ENCODE measurements around the gene MALT1. TPM values are rescaled to one million over a fixed set of nuclear protein-coding genes. Genes with fewer than 3 reads are reported as not detected.
"Not testable (repeated sequence)": the region's sequence is repeated elsewhere in the genome, so short reads cannot be mapped to it uniquely, and the experiment has no call there.

Gene MALT1
- polyA plus RNA-seq, 4 donors = 24.6 to 40.9 (median 30.6) TPM

DNA sequence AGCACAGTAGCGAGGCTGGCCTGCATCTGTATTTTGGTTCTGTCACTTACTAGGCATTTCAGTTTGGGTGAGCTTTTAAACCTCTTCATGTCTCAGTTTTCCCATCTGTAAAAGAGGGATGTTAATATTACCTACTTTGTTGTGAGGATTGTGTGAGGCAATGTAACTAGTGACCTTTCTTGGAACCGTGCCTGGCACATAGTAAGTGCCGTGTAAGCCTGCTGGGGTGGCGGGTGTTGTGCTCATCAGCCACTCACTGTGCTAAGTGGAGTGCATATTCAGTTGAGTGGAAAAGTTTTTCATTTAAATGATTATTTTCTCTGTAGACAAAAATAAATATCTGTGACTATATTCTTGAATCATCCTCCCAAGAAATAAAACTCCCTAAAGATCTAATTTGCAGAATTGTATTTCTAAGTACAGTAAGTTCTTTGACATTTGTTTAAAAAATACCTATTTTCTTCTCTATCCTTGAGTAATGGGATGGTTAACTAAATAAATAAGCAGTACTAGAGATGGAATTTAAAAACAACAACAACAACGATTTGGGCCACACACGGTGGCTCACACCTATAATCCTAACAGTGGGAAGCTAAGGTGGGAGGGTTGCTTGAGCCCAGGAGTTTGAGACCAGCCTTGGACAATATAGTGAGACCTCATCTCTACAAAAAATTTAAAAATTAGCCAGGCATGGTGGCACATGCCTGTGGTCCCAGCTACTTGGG lies 56.7 kb downstream of the MALT1 start:
- DNase-seq (ENCODE audit: low read depth in 4 of 4, low spot score in 2 of 4) = peak in 1 of 4 donors; percentile 4

DNA sequence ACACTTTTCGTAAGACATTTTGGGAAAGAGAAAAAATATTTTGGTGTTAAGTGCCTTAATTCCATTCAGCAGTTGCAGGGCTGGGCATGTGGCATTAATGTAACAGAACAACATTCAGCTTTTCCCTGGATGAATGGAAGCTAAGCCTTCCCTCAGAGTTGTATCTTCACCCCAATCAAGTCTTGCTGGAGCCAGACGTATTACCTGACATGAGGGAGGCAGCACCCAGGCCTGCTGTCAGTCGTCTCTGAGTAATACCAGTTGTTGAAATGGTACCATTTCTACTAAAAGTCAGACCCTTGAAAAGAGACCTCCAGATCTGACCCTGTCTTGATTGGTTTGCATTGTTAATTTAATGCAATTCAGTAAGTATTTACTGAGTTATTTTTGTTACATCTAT lies 57.5 kb downstream of the MALT1 start:
- no peak for DNase-seq (ENCODE audit: low read depth in 4 of 4, low spot score in 2 of 4)

DNA sequence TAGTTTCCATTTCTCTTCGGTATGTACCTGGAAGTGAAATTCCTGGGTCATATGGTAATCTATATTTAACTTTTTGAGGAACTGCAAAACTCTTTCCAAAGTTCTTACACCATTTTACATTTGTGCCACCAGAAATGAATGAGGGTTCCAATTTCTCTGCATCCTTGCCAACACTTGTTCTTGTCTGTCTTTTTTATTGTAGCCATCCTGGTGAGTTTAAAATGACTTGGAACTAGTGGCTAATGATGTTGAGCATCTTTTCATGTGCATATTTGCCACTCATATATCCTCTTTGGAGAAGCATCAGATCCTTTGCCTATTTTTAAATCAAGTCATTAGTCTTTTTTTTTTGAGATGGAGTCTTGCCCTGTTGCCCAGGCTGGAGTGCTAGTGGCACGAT lies 59.4 kb downstream of the MALT1 start:
- no peak for DNase-seq (ENCODE audit: low read depth in 4 of 4, low spot score in 2 of 4)

DNA sequence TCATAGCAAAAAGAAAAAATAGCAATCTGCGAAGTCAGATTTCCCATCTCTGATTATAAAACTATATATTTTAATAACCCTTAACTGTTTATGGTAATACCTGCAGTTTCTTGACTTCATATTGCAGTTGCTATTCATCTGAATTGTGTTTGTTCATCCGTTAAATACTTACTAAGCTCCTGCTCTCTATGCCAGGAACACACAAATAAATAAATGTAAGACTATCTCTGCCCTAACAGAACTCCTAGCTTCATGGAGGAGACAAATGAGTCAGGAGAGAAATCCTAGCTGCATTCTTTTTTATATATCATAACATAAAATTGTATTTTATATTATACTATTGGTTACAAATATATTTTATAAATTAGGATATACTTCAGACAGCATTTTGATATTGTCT lies 61.2 kb downstream of the MALT1 start:
- no peak for DNase-seq (ENCODE audit: low read depth in 4 of 4, low spot score in 2 of 4)

DNA sequence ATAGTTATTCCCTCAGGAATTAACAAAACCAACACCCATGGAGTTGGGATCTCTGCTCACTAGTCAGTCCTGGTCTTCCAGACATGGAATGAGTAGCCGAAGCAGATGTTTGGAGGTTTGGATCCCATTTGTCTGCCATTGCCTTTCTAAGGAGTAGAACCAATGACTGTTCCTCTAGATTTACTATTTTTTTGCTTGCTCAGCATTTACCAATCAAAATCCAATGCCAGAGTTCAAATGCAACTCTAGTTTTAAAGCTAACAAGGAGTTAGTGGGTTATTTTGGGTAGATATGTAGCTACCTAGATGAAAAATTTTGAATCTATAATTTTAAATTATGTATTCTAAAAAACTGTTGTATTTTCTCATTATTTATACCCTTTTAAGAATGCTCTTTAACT lies 62.6 kb downstream of the MALT1 start:
- DNase-seq (ENCODE audit: low read depth in 4 of 4, low spot score in 2 of 4) = no peak

DNA sequence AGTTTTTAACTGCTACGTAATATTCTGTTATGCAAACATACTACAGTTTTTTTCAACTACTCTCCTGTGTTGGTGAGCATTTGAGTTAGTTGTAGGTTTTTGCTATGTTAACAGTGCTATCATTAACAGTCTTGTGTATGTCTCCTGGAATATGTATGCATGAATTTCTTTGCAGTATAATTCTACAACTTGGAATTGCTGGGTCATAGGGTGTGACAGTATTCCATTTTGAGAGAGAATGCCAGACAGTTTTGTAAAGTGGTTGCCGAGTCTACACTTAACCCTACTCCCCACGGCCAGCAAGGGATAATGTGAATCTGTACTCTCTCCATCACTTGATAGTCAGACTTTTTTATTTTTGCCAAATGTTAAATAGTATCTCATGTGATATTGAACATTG lies 67.1 kb downstream of the MALT1 start:
- no peak for DNase-seq (ENCODE audit: low read depth in 4 of 4, low spot score in 2 of 4)

DNA sequence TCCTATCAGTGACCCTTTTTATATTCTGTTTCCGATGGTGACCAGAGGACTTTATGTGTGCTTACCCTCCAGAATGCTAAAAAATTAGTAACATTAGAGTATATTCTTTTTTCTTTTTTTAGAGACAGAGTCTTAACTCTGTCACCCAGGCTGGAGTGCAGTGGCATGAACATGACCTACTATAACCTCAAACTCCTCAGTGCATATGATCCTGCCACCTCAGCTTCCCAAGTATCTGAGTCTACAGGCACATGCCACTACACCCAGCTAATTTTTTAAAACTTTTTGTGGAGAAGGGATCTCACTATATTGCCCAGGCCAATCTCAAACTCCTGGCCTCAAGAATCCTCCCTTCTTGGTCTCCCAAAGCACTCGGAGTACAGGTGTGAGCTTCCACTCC lies 74.6 kb downstream of the MALT1 start:
- no peak for DNase-seq (ENCODE audit: low read depth in 4 of 4, low spot score in 2 of 4)

DNA sequence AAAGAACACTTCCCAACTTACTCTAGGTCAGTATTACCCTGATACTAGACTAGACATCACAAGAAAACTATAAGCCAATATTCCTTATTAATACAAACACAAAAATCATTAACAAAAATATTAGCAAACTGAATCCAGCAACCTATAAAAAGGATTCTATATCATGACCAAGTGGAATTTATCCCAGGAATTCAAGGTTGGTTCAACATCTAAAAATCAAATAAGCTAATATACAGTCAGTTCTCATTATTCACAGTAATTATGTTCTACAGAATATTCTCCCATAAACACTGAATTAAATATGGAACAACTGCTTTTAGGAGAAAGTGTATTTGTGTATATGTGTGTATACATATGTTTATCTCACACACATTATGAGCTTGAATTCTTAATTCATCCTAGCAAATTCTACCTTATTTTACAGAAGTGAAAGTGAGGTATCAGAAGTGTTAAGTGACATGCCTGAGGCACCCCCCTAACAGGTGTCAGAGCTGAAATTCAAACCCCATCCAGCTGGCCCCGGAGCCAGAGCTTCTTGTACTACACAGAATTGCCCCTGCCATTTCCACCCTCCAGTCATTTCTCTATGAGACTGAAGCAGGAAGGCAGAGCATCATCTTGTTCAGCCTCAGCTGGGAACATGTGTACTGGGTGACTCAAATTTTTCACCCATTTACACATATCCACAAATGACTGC lies 77.8 kb downstream of the MALT1 start:
- no peak for DNase-seq (ENCODE audit: low read depth in 4 of 4, low spot score in 2 of 4)

DNA sequence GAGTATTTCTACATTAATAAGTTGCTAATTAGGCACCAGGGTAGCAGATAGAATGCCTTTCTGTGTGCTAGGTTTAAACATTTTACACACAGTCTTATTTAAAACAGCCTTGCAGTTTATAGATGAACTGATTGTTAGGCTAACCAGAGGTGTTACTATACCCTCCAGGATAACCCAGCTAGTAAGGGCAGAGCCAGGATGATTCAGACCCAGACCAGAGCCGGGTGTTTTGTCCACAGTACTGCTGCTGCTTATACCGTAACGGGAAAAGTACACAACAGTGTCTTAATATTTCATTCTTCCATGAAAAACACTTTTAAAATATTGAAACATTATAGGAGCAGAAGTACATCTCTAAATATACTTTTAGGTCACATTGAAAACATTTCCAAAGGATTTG lies 82.7 kb downstream of the MALT1 start:
- no peak for DNase-seq (ENCODE audit: low read depth in 4 of 4, low spot score in 2 of 4)

DNA sequence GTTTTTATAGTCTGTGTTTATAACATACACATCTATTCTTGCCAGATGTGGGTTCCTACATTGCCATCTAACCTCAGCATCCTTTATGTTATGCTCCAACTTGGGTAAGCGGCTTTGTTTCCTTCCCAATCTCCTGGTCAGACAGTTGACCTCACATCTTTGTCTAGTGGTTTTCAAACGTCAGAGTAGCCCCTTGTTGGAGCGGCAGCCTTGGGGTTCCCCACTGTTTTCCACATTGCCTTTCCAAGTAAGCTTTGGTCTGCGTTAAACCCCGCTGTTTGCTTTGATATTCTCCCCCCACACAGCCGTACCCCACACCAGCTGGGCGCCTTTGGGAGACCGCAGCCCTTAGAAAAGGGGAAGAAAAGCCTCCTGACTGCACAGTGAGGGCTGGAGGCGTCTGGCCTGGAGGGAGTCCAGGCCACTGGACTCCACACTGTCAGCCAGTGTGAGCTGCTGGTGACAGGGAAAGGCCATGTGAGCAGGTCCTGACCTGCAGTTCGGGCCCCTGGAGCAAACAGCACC lies 83.3 kb downstream of the MALT1 start:
- no peak for DNase-seq (ENCODE audit: low read depth in 4 of 4, low spot score in 2 of 4)

DNA sequence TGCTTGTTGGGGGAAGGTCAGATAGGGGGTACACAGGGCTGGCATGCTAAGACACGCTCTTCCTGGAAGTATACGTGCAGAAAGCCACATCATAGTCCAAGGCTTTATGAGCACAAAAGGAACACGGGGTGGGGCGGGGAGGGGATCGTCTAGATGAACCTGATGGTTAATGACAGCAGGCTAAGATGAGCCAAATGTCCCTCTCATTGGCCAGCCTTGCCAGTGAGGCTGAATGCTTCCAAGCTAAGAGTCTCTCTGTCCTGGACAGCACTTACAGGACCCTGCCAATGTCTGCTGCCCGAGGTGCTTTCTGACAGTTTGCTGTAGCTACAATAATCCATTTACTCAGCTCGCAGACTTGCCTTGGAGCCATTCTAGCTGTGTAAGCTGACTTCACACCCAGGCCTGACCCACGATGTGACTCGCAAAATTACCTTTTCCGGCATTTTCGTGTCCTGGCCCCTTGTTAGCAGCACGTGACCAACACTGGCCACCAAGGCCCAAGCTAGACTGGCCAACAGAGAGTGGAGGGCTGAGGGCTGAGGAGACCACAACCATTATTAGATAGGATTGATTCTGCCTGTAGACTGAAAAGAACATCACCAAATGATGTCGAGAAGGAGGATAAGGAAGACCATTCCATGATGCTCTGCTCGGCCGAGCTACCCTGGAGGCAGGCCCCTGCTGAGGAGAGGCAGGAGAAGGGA lies 84.2 kb downstream of the MALT1 start:
- no peak for DNase-seq (ENCODE audit: low read depth in 4 of 4, low spot score in 2 of 4)

DNA sequence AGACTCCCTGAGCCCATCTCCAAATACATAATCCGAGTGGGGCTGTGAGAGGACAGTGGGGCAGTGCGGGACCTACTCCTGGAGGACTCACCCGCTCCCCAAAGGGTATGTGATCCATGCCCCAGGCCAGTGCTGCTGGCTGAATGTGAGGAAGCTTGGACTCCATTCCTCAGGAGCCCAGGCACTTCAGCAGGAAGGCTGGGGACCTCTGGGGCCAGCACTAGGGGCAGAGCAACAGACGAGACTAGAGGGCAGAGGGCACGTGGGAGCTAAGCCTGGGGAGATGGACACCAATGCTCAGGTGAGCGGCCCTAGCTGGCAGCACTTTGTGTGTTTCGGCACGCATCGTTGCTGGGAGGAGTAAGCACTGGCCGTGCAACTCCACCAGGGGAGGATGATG lies 84.9 kb downstream of the MALT1 start:
- DNase-seq (ENCODE audit: low read depth in 4 of 4, low spot score in 2 of 4) = no peak

DNA sequence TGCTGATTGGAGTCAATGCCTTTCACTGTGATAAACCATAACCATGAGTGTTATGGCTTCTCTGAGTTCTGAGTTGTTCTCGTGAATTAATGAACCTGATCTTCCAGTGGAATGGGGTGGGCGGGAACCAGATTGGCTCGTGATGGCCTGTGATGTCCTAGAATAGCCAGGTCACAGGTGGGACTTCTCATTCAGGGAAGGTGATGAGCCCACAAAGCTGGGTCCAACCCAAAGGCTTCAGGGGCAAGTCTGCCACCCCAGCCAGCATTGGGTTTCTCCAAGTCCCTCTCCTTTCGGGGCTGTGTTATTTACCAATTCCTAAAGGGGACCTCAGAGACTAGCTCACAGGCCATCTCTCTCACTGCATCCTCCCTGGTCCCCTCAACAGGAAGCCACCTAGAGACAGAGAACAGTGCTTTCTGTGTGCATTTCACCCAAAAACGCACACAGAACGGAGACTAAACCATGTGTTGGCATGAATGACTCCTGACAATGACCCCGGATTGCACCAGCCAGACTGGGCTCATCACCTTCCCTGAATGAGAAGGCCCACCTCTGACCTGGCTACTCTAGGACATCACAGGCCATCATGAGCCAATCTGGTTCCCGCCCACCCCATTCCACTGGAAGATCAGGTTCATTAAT lies 85.5 kb downstream of the MALT1 start:
- no peak for DNase-seq (ENCODE audit: low read depth in 4 of 4, low spot score in 2 of 4)

DNA sequence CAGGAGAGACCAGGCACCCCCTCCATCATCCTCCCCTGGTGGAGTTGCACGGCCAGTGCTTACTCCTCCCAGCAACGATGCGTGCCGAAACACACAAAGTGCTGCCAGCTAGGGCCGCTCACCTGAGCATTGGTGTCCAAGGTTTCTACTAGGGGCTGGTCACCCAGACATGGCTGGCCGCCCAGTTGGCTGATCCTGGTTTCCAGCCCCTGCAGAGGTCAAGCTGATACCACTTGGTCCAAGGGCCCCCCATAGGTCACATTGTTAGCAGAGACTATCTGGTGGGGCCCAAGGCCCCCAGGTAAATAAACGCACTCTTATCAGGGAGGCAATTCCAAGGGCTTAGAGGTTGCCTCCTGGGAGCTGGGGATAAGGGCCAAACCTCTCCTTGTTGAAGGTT lies 86.1 kb downstream of the MALT1 start:
- DNase-seq (ENCODE audit: low read depth in 4 of 4, low spot score in 2 of 4) = not testable (repeated sequence)

DNA sequence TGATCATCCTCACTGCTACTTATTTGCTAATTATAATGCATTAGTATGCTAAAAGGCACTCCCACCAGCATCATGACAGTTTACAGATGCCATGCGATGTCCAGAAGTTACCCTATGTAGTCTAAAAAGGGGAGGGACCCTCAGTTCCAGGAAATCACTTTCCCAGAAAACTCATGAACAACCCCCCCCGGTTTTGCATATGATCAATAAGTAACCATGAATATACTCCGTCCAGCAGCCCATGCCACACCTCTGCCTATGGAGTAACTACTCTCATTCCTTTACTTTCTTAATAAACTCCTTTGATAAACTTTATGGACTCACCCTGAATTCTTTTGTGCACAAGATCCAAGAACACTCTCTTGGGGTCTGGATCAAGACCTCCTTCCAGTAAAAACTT lies 86.8 kb downstream of the MALT1 start:
- no peak for DNase-seq (ENCODE audit: low read depth in 4 of 4, low spot score in 2 of 4)

DNA sequence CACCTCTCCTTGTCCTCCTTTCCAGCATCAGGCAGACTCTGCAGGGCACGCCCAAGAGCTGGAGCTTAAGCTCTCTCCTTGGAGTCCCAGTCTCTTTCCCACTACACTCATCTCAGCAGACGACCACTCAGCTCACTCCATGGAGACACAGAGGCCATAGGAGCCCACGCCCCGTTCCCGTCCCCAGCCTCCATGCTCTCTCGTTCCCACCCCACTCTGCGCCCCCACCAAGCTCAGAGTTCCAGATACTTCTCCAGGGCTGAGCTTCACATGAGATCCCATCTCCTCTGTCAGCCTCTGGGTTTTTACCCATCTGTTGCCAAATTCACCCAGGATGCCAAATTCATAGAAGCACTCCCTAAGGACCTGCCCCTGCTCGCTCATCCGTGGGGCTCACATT lies 87.3 kb downstream of the MALT1 start:
- no peak for DNase-seq (ENCODE audit: low read depth in 4 of 4, low spot score in 2 of 4)

DNA sequence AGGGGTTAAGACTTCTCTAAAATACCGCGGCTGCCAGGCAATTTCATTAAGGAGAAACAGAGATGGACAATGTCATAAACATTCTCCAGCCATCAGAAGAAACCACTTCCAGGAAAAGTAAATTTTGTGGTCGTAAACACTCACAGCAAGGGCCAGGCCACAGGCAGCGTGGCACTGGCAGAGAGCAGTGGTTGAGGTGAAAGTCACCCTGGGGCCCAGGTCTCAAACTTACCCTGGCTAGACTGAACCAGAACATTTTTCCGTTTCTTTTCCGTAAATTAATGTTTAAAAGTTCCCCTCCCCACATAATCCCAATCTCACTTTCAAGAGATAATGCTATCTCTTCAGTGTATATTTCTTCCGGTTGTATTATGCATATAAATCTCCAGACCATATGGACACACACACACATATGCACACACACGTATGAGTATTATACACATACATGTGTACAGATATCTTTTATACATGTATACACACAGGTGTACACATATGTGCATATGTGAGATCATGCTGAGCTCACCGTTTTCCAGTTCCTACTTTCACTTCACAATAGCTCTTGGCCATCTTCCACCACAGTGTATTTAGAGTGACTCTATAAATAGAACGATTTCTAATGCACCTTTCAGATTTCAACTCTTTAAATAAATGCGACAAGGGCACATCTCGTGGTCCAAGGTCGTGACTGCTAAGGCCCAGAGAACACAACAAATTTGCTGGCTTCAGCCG lies 90.1 kb downstream of the MALT1 start:
- DNase-seq (ENCODE audit: low read depth in 4 of 4, low spot score in 2 of 4) = no peak

DNA sequence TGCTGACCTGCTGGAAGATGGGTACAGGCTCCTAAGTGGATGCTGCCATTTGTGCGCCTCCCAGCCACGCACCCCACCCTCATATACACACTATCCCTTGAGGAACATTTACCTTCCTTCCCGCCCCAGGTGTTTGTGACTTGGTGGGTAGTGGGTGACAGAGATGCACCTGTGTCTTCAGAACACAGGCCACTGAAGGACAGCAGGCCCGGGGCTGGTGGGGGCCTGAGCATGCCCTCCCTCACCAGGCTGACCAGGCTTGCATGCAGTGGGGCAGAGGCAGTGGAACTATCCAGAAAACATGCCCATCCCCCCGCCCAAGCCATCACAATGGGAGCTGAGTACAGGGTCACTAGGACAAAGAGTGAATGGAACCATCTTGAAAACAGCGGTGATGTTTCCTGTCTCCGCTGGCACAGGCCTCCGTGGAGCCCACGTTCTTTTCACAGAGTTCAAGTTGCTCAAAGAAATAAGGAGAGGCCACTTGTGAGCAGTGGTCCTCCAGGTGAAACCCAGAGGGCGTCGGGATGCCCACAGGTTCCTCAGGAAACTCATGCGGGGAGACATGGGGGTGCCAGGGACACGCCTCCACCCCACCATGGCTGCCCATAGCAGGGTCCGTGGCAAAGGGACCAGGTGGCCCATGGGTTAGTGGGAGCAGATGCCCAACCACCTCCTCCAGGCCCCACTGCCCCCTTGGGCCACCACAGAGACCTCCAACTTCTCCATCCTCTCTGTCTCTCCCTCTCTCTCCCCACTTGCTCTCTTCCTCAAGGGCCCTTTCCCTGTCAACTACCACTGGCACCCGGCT lies 90.9 kb downstream of the MALT1 start:
- DNase-seq (ENCODE audit: low read depth in 4 of 4, low spot score in 2 of 4) = no peak

DNA sequence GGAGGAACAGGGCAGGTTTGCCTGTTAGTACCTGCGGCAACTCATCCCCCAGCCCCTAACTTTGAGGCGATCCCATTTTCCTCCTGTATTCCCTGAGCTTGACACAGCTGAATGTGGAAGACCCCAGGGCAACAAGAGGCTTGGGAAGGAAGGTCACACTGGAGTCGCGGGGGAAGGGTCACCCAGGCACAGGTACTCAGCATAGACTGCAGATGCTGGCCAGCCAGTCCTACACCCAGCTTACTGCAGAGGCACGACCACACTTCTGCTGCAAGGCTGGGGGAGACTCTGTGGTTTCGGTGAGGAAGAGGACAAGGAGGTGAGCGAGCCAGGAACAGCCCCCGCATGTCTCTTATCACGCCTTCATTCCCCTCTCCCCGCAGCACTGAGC lies 91.5 kb downstream of the MALT1 start:
- DNase-seq (ENCODE audit: low read depth in 4 of 4, low spot score in 2 of 4) = no peak

DNA sequence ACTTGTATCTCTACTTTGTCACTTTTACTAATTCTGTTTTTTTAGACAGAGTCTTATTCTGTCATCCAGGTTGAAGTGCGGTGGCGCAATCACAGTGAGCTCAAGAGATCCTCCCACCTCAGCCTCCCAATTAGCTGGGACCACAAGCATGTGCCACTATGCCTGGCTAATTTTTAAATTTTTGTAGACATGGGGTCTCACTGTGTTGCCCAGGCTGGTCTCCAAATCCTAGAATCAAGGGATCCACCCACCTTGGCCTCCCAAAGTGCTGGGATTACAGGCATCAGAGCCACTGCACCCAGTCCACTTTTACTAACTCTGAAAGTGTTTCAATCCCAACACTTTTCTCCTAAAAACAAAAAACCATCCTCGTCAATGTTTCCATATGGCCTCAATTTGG lies 94.9 kb downstream of the MALT1 start:
- no peak for DNase-seq (ENCODE audit: low read depth in 4 of 4, low spot score in 2 of 4)
